CD14-positive monocyte (primary cell): ENCODE data around the gene ADORA2B. TPM values are rescaled to one million over a fixed set of nuclear protein-coding genes. Genes with fewer than 3 reads are reported as not detected.
A peak's percentile ranks its signal among the peaks of the same experiment; 100 is the strongest.

Source experiments
- DNase-seq, 3 donors: peaks; one replicate each; pipeline ENCODE4 v3.0.0-alpha.2; 2011 to 2022
- H2AFZ ChIP-seq: 2 replicates; pipeline ENCODE4 v1.6.0; 2012; ENCODE audit warnings: mild to moderate bottlenecking, low read depth, low read length, inconsistent platforms; ENCODE audit not compliant: insufficient read depth, poor library complexity, severe bottlenecking
- H3K27ac ChIP-seq, 2 donors: 1 replicate in 1 of 2; 2 replicates in 1 of 2; pipeline ENCODE4 v1.5.1; 2012 to 2013; ENCODE audit warnings: low read length in 2 of 2, control low read depth in 1 of 2, inconsistent platforms in 1 of 2, low read depth in 1 of 2, mild to moderate bottlenecking in 1 of 2
- H3K27me3 ChIP-seq, 2 donors: one replicate each; pipeline versions ENCODE4 v1.6.0 to v1.6.1; 2011 to 2013; ENCODE audit warnings: low read length in 2 of 2; ENCODE audit not compliant: control insufficient read depth in 2 of 2, insufficient read depth in 2 of 2
- H3K36me3 ChIP-seq, 2 donors: replicated peaks in 1 of 2; 1 replicate in 1 of 2; 2 replicates in 1 of 2; pipeline versions ENCODE4 v1.5.1 to v1.6.1; 2012 to 2013; ENCODE audit warnings: low read length in 2 of 2, control low read depth in 1 of 2, inconsistent platforms in 1 of 2, mild to moderate bottlenecking in 1 of 2; ENCODE audit not compliant: insufficient read depth in 2 of 2, control insufficient read depth in 1 of 2
- H3K4me1 ChIP-seq, 2 donors: 1 replicate in 1 of 2; 2 replicates in 1 of 2; pipeline versions ENCODE4 v1.5.1 to v1.6.1; 2012 to 2013; ENCODE audit warnings: low read length in 2 of 2, control low read depth in 1 of 2, inconsistent platforms in 1 of 2, mild to moderate bottlenecking in 1 of 2, moderate library complexity in 1 of 2; ENCODE audit not compliant: insufficient read depth in 2 of 2, control insufficient read depth in 1 of 2
- H3K4me2 ChIP-seq: replicated peaks from 2 replicates; pipeline ENCODE3; 2012; ENCODE audit warnings: low read length, moderate library complexity, mild to moderate bottlenecking; ENCODE audit not compliant: poor library complexity, severe bottlenecking; ENCODE audit errors: extremely low read depth
- H3K4me3 ChIP-seq, 3 experiments: fragments of 200-600 bp in 1 of 3; sonication (generic) in 1 of 3; replicated peaks in 1 of 3; 1 replicate in 2 of 3; 2 replicates in 1 of 3; pipeline ENCODE4 v1.5.1; 2011 to 2013; ENCODE audit warnings: low read length in 3 of 3, mild to moderate bottlenecking in 3 of 3, control low read depth in 2 of 3, low read depth in 2 of 3, inconsistent platforms in 1 of 3, moderate library complexity in 1 of 3
- H3K79me2 ChIP-seq: 2 replicates; pipeline ENCODE4 v1.6.0; 2012; ENCODE audit warnings: mild to moderate bottlenecking, control low read depth, inconsistent platforms, low read length, moderate library complexity; ENCODE audit not compliant: insufficient read depth
- H3K9ac ChIP-seq: 2 replicates; pipeline ENCODE4 v1.6.0; 2017; ENCODE audit warnings: low read length, mild to moderate bottlenecking; ENCODE audit not compliant: insufficient read depth, poor library complexity, severe bottlenecking
- H3K9me3 ChIP-seq, 2 donors: replicated peaks in 1 of 2; 1 replicate in 1 of 2; 2 replicates in 1 of 2; pipeline versions ENCODE4 v1.5.1 to v1.6.1; 2012 to 2013; ENCODE audit warnings: low read length in 2 of 2, control low read depth in 1 of 2; ENCODE audit not compliant: control insufficient read depth in 1 of 2, insufficient read depth in 1 of 2
- H4K20me1 ChIP-seq: 2 replicates; pipeline ENCODE4 v1.6.0; 2012; ENCODE audit warnings: mild to moderate bottlenecking, low read length, control low read depth, moderate library complexity; ENCODE audit not compliant: insufficient read depth
- H3K27ac Mint-ChIP-seq, 7 donors: one replicate each; pipeline ENCODE4 v1.8.0; 2020; ENCODE audit warnings: mild to moderate bottlenecking in 7 of 7, mixed read lengths in 7 of 7, moderate library complexity in 6 of 7, inconsistent platforms in 2 of 7
- H3K27me3 Mint-ChIP-seq, 3 donors: one replicate each; pipeline ENCODE4 v1.8.0; 2021 to 2022; ENCODE audit warnings: low read depth in 3 of 3, mild to moderate bottlenecking in 3 of 3, mixed read lengths in 3 of 3, moderate library complexity in 3 of 3, inconsistent platforms in 1 of 3
- H3K36me3 Mint-ChIP-seq, 2 donors: one replicate each; pipeline ENCODE4 v1.8.0; 2020; ENCODE audit warnings: mixed read lengths in 2 of 2, inconsistent platforms in 1 of 2, mild to moderate bottlenecking in 1 of 2
- H3K4me1 Mint-ChIP-seq: one replicate; pipeline ENCODE4 v1.8.0; 2020; ENCODE audit warnings: mild to moderate bottlenecking, mixed read lengths
- H3K4me3 Mint-ChIP-seq, 2 donors: one replicate each; pipeline ENCODE4 v1.8.0; 2020; ENCODE audit warnings: mild to moderate bottlenecking in 2 of 2, mixed read lengths in 2 of 2, moderate library complexity in 1 of 2
- H3K9me3 Mint-ChIP-seq, 7 donors: one replicate each; pipeline ENCODE4 v1.8.0; 2020 to 2022; ENCODE audit warnings: mixed read lengths in 7 of 7, mild to moderate bottlenecking in 6 of 7, moderate library complexity in 6 of 7, inconsistent platforms in 2 of 7
- CTCF ChIP-seq: fragments of 200-600 bp; IDR thresholded peaks from one replicate; pipeline ENCODE4 v1.8.0; 2022; ENCODE audit warnings: antibody characterized with exemption, mild to moderate bottlenecking
- WGBS: methylation state at CpG from one replicate; pipeline ENCODE4 v1.1.5; 2013; ENCODE audit warnings: missing lambda C conversion rate; ENCODE audit not compliant: insufficient coverage; 5-methylcytosine and 5-hydroxymethylcytosine counted together
- intact Hi-C, 2 donors: fragments of 100-400 bp; cut with micrococcal nuclease; formaldehyde crosslinking; loops; one replicate each; pipeline versions ENCODE4 v1.15.0 to v1.15.1; 2023
- polyA plus RNA-seq, 3 donors: library from polyadenylated mRNA; depleted of rRNA in 1 of 3; unstranded in 2 of 3; stranded (reverse) in 1 of 3; fragments of 300-500 nt in 2 of 3; fragments of >200 nt in 1 of 3; fragmentation: Illumina TruSeq in 2 of 3; gene quantifications; 1 replicate in 2 of 3; 2 replicates in 1 of 3; pipeline ENCODE4 v1.2.3, GENCODE V29; 2012 to 2021

The ADORA2B gene
- polyA plus RNA-seq, 3 donors, result 2.0 to 6.4 (median 4.4) TPM

DNA sequence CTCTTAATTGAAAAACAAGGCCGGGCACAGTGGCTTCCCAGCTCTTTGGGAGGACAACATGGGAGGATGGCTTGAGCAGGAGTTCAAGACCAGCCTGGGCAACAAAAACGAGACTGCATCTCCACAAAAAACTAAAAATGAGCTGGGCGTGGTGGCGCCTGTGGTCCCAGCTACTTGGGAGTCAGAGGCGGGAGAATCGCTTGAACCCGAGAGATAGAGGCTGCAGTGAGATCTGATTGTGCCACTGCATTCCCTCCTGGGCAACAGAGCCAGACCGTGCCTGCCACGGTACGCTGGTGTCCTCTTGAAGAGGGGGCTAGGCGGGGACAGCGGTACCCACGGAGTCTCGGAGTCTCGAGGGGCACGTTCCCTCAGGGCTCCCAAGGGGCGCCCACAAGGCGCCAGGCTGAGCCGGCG is 27.9 kb upstream of the ADORA2B start:
- H3K9me3 ChIP-seq, result no peaks in the 10 kb centered on the region
- Mint-ChIP-seq H3K27ac (peak overlapping the region in 1 of 7 donors; percentile 52), H3K27me3 (peaks cover 18 to 29% (median 26%) of the 10 kb centered on the region in 3 donors), H3K4me1 (peaks cover 28% of the 10 kb centered on the region), H3K4me3 (peak overlapping the region in 1 of 2 donors; percentile 63), H3K36me3 (peaks cover 0 to 15% of the 10 kb centered on the region in 2 donors), H3K9me3 (peaks cover 0 to 7% (median 3%) of the 10 kb centered on the region in 7 donors)
- peaks cover 34 to 38% of the 10 kb centered on the region in 2 donors for H3K4me1 ChIP-seq
- H2AFZ ChIP-seq, result peak overlapping the region; percentile 75
- no peak for TF ChIP-seq CTCF
- intact Hi-C loops, result no loop called here
- no peak overlapping the region for H3K27ac ChIP-seq
- no peaks in the 10 kb centered on the region for H3K79me2 ChIP-seq
- H3K27me3 ChIP-seq, result peaks cover 7 to 18% of the 10 kb centered on the region in 2 donors
- H4K20me1 ChIP-seq, result no peaks in the 10 kb centered on the region
- DNase-seq, result no peak
- peak overlapping the region; percentile 56 for H3K4me2 ChIP-seq
- 35% methylated on average over 19 of the region's 20 CpGs for WGBS
- H3K36me3 ChIP-seq, result no peaks in the 10 kb centered on the region
- H3K9ac ChIP-seq, result no peak overlapping the region
- H3K4me3 ChIP-seq, result peak overlapping the region in 1 of 3 experiments; percentile 44

DNA sequence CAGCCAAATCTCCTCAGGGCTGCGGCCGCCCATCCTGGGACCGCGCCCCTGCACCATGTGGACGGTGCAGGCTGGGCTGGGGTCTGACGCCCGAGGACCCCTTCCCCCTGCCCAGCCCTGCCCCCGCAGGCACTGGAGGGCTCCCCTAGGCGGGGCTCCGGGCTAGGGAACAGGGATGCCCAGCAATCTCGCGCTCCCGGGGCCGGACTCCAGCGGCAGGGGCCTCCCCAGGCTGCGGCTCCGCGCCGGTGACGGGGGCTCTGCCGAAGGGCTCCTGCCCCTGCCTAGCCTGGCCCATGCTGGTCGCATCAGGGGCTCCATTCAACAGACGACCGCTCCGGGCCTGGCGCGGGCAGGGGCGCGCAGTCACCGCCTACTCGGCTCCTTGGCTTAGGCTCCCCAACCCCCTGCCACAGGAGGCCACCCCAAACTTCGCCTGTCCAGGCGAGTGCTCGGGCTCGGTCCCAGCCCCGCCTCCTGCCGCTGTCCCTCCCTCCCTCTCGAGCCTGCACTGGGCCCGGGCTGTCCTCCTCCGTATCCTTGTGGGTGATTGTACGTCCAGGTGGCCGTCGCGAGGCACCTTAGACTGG is 27.4 kb upstream of the ADORA2B start:
- no peak overlapping the region for H3K9ac ChIP-seq
- peaks cover 18 to 29% (median 26%) of the 10 kb centered on the region in 3 donors for H3K27me3 Mint-ChIP-seq
- no peak for DNase-seq
- peak overlapping the region in 1 of 2 donors; percentile 85 for H3K4me3 Mint-ChIP-seq
- no peak overlapping the region for H3K27ac ChIP-seq
- no peaks in the 10 kb centered on the region for H3K36me3 ChIP-seq
- no peak overlapping the region for H3K27ac Mint-ChIP-seq
- no peaks in the 10 kb centered on the region for H4K20me1 ChIP-seq
- H3K4me2 ChIP-seq, result peak overlapping the region; percentile 56
- peaks cover 34 to 38% of the 10 kb centered on the region in 2 donors for H3K4me1 ChIP-seq
- no peaks in the 10 kb centered on the region for H3K79me2 ChIP-seq
- peaks cover 0 to 15% of the 10 kb centered on the region in 2 donors for H3K36me3 Mint-ChIP-seq
- peaks cover 0 to 7% (median 3%) of the 10 kb centered on the region in 7 donors for H3K9me3 Mint-ChIP-seq
- intact Hi-C loops, result no loop called here
- 22% methylated on average over 44 of the region's 44 CpGs for whole genome bisulfite sequencing
- H3K4me1 Mint-ChIP-seq, result peaks cover 28% of the 10 kb centered on the region
- peaks cover 7 to 18% of the 10 kb centered on the region in 2 donors for H3K27me3 ChIP-seq
- no peak for TF ChIP-seq CTCF
- peak overlapping the region; percentile 75 for H2AFZ ChIP-seq
- peak overlapping the region in 1 of 3 experiments; percentile 44 for H3K4me3 ChIP-seq
- no peaks in the 10 kb centered on the region for H3K9me3 ChIP-seq
